Measurements from ENCODE around the gene NOX1.

NOX1 gene

GRCh38 chrX:100829730-100830129 lies 44.4 kb downstream of the NOX1 start:
- TF ChIP-seq EZH2phosphoT487 (IDR thresholded peaks at IDR 0.05; ENCODE audit: low read depth) = no peak
- 0 out of 2 replicates have a peak, but pooled peaks have one; percentile 4 for TF ChIP-seq CTCF (IDR thresholded peaks at IDR 0.05; ENCODE audit: low read depth, low read length)
- Histone ChIP-seq H3K4me3 (ENCODE audit: low read length) (peak overlapping the region; percentile 62), H2AFZ (ENCODE audit: low read depth, low read length) (no peak overlapping the region), H4K20me1 (ENCODE audit: insufficient read depth, low read length) (no peaks in the 10 kb centered on the region), H3K9me3 (ENCODE audit: insufficient read depth, low read length) (no peaks in the 10 kb centered on the region), H3K79me2 (ENCODE audit: low read length) (no peaks in the 10 kb centered on the region), H3K36me3 (replicated peaks; ENCODE audit: low read depth, low read length) (peaks cover 61% of the 10 kb centered on the region), H3K4me2 (ENCODE audit: low read length) (peak overlapping the region; percentile 82), H3K9ac (ENCODE audit: low read length) (peak overlapping the region; percentile 65), H3K4me1 (ENCODE audit: low read length) (peaks cover 29% of the 10 kb centered on the region), H3K27me3 (ENCODE audit: low read depth, low read length) (no peaks in the 10 kb centered on the region), H3K27ac (ENCODE audit: low read length) (peak overlapping the region; percentile 97)

- Histone ChIP-seq H3K27me3 (ENCODE audit: low read depth, low read length) (no peaks in the 10 kb centered on the region), H3K27ac (ENCODE audit: low read length) (peak within 1 kb of the TSS; percentile 82)
- TF ChIP-seq CTCF (IDR thresholded peaks at IDR 0.05; ENCODE audit: low read depth, low read length) (no peak), EZH2phosphoT487 (IDR thresholded peaks at IDR 0.05; ENCODE audit: low read depth) (no peak)
These were observed 54.1 kb downstream of the NOX1 start, which contains the start of gene CSTF2 for GRCh38 chrX:100819837-100820666. TSS of gene CSTF2 (plus strand) at chrX:100820391. CDS start at chrX:100820417, 26 bp downstream.

GRCh38 chrX:100819534-100819836 lies 54.7 kb downstream of the NOX1 start:
- Histone ChIP-seq H3K4me1 (ENCODE audit: low read length) (peaks cover 4% of the 10 kb centered on the region; the same call in 1 of the 2 replicates), H3K9me3 (ENCODE audit: insufficient read depth, low read length) (no peaks in the 10 kb centered on the region), H3K9ac (ENCODE audit: low read length) (peak overlapping the region; percentile 82), H3K27ac (ENCODE audit: low read length) (peak overlapping the region; percentile 82), H3K79me2 (ENCODE audit: low read length) (peaks cover 13% of the 10 kb centered on the region), H3K4me2 (ENCODE audit: low read length) (peak overlapping the region; percentile 96), H3K4me3 (ENCODE audit: low read length) (peak overlapping the region; percentile 91), H2AFZ (ENCODE audit: low read depth, low read length) (peak overlapping the region; percentile 100), H4K20me1 (ENCODE audit: insufficient read depth, low read length) (no peaks in the 10 kb centered on the region), H3K36me3 (replicated peaks; ENCODE audit: low read depth, low read length) (peaks cover 11% of the 10 kb centered on the region), H3K27me3 (ENCODE audit: low read depth, low read length) (no peaks in the 10 kb centered on the region)
- TF ChIP-seq EZH2phosphoT487 (IDR thresholded peaks at IDR 0.05; ENCODE audit: low read depth) = no peak
- TF ChIP-seq CTCF (IDR thresholded peaks at IDR 0.05; ENCODE audit: low read depth, low read length) = no peak

More at GRCh38 chrX:100819837-100820666, 54.1 kb downstream of the NOX1 start, which contains the start of gene CSTF2:
- H3K9ac ChIP-seq (ENCODE audit: low read length) = peak within 1 kb of the TSS; percentile 82
- H3K4me3 ChIP-seq (ENCODE audit: low read length) = peak within 1 kb of the TSS; percentile 91
- H3K4me2 ChIP-seq (ENCODE audit: low read length) = peak within 1 kb of the TSS; percentile 96
- H3K4me1 ChIP-seq (ENCODE audit: low read length) = peaks cover 4% of the 10 kb centered on the region; the same call in 1 of the 2 replicates
- H3K79me2 ChIP-seq (ENCODE audit: low read length) = peaks cover 13% of the 10 kb centered on the region
- H3K9me3 ChIP-seq (ENCODE audit: insufficient read depth, low read length) = no peaks in the 10 kb centered on the region
- H2AFZ ChIP-seq (ENCODE audit: low read depth, low read length) = peak within 1 kb of the TSS; percentile 100
- no peaks in the 10 kb centered on the region for H4K20me1 ChIP-seq (ENCODE audit: insufficient read depth, low read length)
- H3K36me3 ChIP-seq (replicated peaks; ENCODE audit: low read depth, low read length) = peaks cover 16% of the 10 kb centered on the region

- no peak overlapping the region for H3K27ac ChIP-seq (ENCODE audit: low read length)
- H2AFZ ChIP-seq (ENCODE audit: low read depth, low read length) = no peak overlapping the region
- no peaks in the 10 kb centered on the region for H3K27me3 ChIP-seq (ENCODE audit: low read depth, low read length)
- H3K9me3 ChIP-seq (ENCODE audit: insufficient read depth, low read length) = no peaks in the 10 kb centered on the region
- H3K36me3 ChIP-seq (replicated peaks; ENCODE audit: low read depth, low read length) = peaks cover 3% of the 10 kb centered on the region
- H3K9ac ChIP-seq (ENCODE audit: low read length) = no peak overlapping the region
- no peak overlapping the region for H3K4me2 ChIP-seq (ENCODE audit: low read length)
- H3K4me3 ChIP-seq (ENCODE audit: low read length) = no peak overlapping the region
- peaks cover 8% of the 10 kb centered on the region for H3K4me1 ChIP-seq (ENCODE audit: low read length)
- no peak for TF ChIP-seq EZH2phosphoT487 (IDR thresholded peaks at IDR 0.05; ENCODE audit: low read depth)
- no peak for TF ChIP-seq CTCF (IDR thresholded peaks at IDR 0.05; ENCODE audit: low read depth, low read length)
- peaks cover 13% of the 10 kb centered on the region for H3K79me2 ChIP-seq (ENCODE audit: low read length)
- H4K20me1 ChIP-seq (ENCODE audit: insufficient read depth, low read length) = no peaks in the 10 kb centered on the region
These were observed 56.8 kb downstream of the NOX1 start for GRCh38 chrX:100817340-100817739.

Measured in OCI-LY3 (cell line).